GM12892 (cell line): ENCODE results near the gene CD96.

Experiments
- POLR2A ChIP-seq: IDR thresholded peaks from 2 replicates; pipeline ENCODE4 v1.6.1; 2011; ENCODE audit warnings: low read depth, low read length, control low read depth
- POLR2AphosphoS5 ChIP-seq: IDR thresholded peaks from 2 replicates; pipeline ENCODE4 v1.6.1; 2011; ENCODE audit warnings: low read depth, low read length, control low read depth

DNA sequence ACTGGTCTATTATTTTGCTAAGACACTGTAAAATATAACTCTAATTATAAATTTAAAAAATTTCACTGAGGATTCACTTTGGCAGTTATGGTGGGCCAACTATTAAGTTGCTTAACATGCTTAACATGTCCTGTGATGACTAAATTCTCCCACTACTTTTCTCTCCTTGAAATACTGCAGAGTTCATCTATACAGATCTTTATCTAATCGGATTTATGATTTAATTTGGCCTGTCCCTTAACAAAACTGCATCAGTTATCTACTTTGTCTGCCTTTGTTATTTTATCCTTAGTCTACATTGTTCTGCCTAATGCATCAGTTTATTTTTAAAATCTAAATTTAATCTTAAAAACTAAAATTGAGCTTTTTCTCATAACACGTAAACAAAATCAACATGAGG lies 26.4 kb downstream of the CD96 start:
- TF ChIP-seq POLR2A (no peak), POLR2AphosphoS5 (no peak)
